Sigmoid colon (tissue), 4 donors: ENCODE results near the gene P2RX5.

Source experiments
- CTCF ChIP-seq, 4 experiments: fragments of 450-650 bp in 3 of 4; fragments of 200-600 bp in 1 of 4; IDR thresholded peaks; one replicate each; pipeline ENCODE4 v1.5.1; 2016 to 2019; ENCODE audit warnings: antibody characterized with exemption in 4 of 4, mild to moderate bottlenecking in 3 of 4, moderate library complexity in 2 of 4
- POLR2A ChIP-seq, 2 donors: fragments of 450-650 bp; IDR thresholded peaks; one replicate each; pipeline ENCODE4 v1.6.1; 2016; ENCODE audit warnings: antibody characterized with exemption in 2 of 2, mild to moderate bottlenecking in 2 of 2, moderate library complexity in 2 of 2
- POLR2AphosphoS5 ChIP-seq, 4 donors: sonication (generic); formaldehyde crosslinking; IDR thresholded peaks; one replicate each; pipeline ENCODE4 v1.6.1; 2017; ENCODE audit warnings: antibody characterized with exemption in 4 of 4

DNA sequence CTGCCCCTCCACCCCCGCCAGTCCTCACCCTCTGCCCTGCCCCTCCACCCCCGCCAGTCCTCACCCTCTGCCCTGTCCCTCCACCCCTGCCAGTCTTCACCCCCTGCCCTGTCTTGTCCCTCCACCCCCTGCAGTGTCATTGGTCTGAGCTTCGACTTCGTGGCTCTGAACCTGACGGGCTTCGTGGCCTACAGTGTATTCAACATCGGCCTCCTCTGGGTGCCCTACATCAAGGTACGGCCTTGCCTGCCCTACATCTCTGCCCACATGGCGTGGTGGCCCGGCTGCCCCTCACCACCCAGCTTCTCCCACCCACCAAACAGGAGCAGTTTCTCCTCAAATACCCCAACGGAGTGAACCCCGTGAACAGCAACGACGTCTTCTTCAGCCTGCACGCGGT, 39.6 kb downstream of the P2RX5 start:
- no peak for TF ChIP-seq POLR2A (IDR thresholded peaks at IDR 0.05)
- no peak for TF ChIP-seq CTCF (IDR thresholded peaks at IDR 0.05)
- no peak for TF ChIP-seq POLR2AphosphoS5 (IDR thresholded peaks at IDR 0.05)
